ENCODE results near the gene VPS13D.

VPS13D gene

DNA sequence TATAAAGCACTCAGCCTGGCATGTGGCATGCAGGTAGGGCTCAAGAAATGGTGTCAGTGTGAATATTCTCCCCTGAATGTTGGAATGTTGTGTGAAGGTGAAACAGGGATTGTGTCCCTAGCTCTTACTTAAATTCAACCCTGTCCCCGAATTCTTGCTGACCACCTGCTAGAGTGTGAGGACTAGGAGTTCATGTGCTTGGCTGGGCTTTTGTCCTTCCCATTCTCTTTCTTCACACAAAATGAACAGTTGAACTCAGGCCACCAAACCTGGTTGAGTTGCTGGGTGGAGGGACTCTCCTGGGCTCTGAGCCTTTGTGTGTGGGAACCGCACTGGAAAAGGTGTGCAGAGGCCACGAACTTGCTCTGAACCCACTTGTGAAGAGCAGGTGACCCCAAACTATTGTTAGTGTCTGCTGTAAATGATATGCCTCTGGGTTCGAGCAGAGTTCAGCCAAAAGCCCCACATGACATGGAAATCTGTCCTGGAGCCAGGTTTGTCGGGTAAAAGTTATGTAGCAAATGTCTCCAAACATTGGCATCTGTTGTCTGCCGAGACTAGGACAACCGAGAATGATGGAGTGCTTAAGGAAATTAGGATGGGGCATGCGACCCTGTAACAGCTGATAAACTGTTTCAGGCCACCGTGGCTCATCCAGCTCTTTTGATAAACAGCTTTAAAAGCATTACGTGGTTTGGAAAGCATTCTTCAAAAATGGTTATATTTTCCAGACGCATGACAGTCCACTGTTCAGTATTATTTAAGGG, 243.9 kb downstream of the VPS13D start:
- DNase-seq = no peak

DNA sequence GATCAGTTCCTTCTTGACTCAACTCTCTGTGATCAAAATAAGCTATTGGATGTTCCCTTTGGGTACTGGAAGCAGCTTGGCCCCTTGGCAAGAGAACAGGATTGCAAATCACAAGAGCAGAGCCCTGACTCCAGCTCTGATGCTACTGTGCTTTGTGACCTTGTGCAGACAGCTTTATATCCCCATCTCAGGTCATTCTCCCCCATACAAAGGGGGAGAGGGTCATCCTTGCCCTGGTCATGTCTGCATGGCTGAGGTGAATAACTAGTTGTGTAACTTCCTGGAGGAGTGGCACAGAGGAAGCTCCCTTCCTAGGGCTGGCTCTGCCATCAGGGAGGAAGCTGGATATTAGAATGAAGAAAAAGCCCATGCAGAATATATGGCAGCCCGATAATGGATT, 245.3 kb downstream of the VPS13D start:
- no peak for DNase-seq

DNA sequence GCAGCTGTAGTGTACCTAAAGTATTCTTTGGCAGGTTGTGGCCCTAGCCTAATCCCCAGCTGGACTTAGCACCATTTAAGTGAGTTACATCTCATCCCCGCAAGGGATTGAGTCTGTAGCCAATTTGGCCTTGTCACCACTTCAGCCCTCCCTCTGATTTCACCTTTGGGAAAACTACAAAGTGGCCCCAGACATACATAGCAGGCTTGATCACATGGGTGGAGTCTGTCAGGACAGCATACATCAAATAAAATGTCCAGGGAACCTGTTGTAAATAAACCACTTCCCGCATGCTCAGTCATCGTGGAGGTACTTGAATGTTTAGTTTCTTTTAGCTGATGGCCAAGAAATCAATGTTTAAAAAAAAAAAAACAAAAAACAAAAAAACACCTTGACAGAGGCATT, 245.7 kb downstream of the VPS13D start:
- no peak for DNase-seq

DNA sequence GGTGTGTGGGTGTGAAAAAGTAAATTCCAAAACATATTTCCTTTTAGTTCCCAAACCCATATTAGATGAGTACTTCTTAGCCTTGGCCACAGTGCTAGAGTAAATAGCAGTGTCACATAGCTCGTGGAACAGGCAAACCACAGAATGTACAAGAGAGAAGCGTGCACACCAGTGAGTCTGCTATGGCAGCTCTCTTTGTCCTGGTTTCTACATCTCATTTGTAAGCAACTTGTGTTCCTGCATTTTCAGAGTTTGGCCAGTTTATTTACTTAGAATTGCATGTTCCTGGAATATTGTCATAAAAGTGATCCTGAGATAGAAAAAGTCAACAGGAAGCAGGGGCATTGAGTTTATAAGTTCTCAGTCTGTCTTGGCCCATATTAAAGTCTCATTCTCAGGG, 246.1 kb downstream of the VPS13D start:
- no peak for DNase-seq

DNA sequence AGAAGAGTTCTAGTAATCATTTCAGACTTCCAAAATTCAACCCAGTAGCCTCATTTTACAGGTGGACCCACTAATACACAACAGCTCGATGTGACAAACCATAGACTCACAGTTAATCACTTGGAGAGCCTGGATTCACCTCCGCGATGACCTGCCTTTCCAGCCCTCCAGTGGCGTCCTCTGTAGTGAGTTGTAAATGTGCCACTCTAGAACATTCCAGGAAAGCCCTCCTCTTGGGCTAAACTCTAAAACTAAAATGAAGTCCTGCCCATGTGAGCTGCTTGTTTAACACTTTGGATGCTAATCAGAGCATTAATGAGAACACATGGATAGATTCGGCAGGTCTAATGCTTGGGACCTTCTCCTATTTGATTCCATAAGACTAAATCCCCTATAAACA, 247.5 kb downstream of the VPS13D start:
- DNase-seq = no peak

DNA sequence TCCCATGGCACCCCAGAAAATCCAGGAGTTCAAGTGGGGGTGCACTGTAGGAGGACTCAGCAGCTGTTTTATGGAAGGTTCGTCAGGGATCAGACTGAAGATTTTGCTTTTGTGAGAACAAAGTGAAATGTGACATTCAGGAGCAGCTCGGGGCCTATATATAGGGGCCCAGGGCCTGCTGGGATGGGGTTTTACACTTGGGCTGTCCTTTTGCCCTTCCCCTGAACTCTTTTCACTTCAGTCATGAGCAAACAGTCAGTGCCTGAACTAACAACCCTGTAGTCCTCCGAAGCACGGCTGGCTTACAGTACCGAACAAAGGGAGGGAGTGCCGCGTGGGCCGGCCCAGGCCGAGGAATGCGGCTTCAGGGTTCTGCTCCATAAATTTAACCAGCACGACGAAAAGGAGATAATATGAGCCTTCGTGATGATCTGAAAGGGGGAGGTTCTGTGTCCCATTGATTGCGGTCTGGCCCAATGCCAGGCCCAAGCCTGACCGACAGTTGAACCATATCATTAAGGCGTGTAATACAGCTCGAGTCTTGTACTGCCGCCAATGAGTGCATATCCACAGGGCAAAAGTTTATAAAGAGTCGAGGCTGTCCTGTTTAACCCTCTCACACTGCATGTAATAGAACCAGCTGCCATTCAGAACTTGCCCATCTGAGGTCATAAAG, 248.2 kb downstream of the VPS13D start:
- DNase-seq = peak; percentile 82

DNA sequence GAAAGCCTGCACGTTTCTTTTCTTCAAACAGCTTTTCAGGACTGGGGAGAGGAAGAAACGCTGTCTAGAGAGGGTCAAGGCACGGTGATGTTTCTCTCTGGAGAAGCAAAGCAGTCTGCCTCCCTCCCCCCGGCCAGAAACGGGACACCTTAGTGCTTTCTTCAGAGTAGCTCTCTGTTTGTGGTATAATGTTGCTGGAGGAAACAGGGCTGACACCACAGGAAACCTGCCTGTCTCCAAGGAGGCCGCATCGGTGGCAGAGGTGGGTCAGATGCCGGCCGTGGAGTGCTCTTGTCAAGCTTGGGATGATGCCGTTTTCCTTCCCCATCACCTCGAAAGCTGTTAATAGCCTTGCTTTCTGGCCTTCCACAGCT, 248.8 kb downstream of the VPS13D start:
- DNase-seq = no peak

DNA sequence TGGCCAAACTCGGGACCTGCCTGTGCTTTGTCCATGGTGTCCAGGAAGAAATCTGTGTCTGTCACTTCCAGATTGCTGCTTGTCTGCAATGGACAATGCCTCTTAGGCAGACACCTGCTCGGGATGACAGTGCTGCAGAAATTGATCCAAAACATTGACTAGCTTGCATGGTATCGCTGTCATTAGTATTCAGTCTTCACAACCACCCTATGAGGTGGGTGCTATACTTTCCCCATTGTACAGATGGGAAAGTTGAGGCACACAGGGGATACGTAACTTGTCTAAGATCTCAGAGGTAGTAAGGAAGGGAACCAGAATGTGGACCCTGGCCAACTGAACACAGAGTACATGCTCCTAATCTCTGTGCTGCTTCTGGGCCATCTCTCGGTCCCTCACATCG, 249.5 kb downstream of the VPS13D start:
- no peak for DNase-seq

DNA sequence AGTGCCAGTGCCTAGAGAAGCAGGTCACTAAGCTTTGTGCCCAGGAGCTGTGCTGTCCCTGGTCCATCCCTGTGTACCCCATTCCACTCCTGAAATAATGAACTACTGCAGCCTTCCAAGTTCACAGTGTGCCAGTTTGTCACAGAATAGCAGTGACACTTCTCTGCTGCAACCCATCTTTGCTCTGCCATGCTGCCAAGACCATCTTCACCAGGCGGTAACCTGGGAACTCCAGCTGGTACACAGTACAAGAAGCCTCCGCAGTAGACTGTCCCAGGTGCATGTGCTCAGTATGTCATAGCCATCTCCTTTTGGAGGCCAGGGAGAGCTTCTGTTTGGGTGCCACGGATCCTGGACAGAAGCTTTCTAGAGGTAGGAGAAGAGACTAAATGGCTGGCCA, 250.2 kb downstream of the VPS13D start:
- DNase-seq = no peak

DNA sequence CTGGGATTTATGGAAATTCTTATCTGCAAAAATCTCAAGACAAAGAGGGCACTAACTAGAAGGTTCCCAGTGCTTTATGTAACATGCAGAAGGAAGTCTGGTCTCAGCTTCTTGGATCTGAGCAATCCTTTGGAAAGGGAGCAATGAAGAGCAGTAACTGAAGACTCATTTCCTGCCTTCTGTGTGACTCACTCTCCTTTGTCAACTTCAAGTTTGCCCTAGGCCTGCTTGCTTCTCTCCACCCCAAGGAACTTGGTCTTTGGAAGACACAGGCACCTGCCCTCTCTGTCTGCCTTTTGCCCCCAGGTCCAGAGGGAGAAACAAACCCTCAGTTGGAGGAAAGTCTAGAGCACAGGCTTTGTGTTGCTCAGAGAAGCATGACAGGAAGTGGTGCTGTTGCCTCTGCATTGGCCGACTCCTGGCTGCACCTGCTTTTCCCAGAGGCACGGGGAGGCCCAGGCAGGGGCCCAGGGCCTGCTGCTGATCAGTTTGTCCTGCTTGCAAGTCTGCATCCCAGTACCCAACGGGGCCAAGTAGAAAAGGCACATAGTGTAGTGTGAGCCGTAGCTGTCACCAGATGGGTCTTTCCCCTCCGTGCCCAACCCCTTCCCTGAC, 251.0 kb downstream of the VPS13D start:
- DNase-seq = no peak

DNA sequence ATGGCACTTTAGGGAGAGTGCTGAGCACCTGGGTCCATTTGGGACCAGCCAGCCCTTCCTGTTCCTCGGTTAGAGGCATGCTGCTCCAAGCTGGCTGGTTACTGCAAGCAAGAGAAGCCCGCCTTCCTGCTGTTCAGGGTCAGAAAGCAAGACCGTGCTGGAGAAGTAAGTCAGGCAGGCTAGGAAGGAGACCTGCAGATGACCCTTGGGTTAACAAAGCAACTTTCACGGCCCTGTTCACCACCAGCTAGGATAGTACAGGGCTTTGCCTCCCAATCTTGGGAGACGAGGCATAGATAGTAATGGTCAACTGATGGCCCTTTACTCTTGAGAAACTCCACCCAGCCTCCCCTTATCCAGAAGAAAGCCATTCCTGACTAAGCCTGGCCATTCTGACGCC, 252.1 kb downstream of the VPS13D start:
- no peak for DNase-seq

DNA sequence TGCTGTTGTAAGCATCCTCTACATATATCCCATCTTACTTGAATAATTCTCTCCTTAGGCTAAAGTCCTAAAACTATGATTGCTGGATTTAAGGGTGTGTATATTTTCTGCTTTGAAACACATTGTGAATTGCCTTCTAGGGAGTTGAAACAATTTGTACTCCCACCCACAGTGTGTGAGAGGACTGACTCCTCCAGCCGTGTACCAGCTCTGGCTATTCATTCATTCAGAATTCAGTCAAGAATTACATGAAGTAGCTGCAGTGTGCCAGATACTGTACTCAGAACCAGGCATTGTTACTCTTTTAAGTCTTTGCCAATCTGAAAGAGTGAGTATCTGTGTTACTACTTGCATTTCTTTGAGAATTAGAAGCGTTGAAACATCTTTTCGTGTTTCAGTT, 253.2 kb downstream of the VPS13D start:
- no peak for DNase-seq

DNA sequence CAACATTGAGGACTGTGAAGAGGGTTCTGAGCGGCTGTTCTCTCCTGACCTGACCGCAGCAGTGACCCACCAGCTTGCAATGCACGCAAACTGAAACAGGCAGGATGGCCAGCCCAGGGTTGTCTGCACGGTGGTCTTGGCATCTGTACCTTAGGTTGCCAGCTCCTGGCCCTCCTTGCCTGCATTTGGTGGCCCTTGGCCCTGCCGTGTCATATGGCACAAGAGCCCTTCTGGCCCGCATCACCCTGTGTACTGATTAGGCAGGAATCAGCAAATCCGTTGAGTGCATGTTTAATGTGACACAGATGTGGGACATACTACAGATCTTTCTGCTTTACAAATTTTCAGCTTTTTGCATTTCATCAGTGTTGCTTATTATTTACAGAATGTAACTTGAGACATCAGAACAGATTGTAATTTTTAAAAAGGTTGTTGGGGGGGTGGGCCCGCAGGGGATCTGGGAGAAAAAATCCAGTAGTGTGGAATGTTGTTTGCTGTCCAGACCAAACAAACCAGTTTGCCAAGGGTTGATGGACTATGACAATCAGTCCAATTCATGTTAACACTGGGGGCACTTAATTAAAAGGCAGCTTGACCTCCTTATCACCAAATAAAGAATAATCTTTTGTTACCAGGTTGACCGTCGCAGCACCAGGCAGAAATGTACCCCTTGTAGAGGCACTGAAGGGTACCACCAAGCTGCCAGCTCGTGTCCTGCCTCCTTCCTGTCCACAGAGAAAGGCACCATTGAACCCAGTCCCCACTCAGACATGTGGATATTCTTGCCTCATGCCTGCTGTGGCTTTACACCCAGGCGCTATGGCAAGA, 255.6 kb downstream of the VPS13D start:
- DNase-seq = no peak

DNA sequence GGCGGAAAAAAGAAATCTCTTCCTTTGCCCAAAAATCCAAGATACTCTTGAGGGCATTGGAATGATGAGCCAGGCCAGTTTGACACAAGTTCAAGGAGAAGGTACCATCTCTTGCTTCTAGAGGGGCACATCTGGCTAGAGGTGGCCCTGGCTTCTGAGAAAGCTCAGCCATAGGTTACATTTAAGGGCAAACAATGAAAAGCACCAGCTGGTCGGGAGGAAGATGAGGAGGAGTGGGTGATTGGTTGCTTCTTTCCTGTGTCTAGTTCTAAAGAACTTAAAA, 256.2 kb downstream of the VPS13D start:
- DNase-seq = no peak

DNA sequence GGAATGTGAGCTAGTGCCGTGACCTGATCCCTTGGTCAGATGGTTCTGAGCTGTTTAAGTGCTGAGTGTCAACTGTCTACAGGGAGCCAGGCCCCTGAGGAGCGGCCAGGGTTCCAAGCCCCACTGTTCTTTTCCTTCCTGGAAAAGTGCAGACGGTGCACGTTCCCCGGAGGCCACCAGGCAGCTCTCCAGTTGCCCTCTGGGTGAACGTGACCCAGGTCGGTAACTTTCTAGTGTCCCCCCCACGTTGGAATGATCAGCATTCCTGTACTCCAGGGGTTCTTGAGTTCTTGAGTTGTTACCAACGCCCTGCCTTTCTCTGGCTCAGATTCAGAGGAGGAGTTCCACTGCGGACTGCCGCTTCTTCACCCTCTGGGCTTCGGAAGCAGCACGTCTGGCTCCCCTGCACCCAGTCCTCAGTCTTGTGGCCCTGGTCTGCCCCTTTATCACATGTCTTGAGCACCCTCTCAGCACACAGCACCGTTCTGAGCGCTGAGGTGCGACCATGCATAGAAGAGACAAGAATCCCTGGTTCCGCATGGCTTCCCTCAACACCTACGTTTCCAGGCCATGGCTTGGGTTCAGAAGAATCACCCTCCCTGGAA, 256.7 kb downstream of the VPS13D start:
- no peak for DNase-seq

DNA sequence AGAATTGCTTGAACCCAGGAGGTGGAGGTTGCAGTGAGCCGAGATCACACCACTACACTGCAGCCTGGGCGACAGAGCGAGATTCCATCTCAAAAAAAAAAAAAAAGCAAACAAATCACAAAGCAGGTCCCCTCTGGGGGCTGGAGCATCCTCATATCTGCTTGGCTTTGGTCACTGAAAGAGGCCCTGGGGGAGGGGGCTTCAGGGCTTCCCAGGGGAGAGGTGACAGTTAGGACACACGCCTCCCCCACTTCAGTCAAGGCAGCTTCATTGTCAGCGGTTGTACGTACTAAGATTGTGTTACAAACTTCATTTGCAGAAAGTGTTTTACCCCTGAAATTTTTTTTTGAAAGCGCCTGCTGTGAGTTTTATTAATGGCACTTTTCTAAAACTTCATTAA, 257.7 kb downstream of the VPS13D start:
- DNase-seq = no peak

DNA sequence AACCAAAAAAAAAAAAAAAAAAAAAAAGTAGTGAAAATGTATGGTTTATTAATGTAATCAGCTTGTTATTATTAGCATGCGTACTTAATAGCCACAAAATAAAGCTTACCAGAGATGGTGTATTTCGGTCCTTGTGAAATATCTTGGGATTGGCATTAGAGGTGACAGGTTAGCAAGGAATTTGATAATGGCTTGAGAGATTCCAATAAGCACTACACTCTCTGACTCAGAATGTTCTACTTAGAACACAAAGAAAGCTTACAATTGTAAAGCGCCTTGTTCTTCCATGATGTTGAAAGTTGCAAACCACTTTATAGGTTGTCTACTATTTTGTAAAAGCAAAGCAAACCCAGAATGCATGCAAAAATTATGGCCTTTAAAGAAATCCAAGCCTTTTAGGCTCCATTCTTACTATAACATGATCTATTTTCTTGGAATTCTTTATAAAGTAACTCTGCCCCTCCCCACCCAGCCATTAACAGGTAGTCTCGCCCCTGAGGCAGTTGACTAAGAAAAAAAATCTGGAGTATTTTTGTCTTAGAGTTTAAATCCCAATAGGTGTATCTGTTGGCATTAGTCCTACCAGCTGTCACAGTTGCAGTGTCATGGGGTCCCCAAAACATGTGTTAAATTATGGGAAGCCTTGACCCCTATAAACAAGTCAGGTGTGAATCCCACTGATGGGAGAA, 259.0 kb downstream of the VPS13D start:
- no peak for DNase-seq

DNA sequence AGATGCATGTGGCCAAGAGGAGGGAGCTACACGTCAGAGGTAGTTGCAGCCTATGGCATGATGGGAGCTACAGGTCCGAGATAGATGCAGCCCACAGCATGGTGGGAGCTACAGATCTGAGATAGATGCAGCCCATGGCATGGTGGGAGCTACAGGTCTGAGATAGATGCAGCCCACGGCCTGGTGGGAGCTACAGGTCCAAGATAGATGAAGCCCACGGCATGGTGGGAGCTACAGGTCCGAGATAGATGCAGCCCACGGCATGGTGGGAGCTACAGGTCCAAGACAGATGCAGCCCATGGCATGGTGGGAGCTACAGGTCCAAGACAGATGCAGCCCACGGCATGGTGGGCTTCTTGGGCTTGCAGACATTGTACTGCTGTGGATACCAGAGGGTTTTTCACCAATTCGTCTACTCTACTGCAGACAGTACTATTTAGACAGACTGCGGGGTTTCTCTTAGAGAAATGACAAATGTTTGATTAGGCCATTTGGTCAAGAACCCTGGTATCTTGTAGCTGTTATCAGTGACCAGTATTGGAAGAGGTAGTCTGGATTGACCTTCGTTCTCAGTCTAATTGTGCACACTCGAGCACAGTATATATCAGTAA, 260.8 kb downstream of the VPS13D start:
- no peak for DNase-seq

DNA sequence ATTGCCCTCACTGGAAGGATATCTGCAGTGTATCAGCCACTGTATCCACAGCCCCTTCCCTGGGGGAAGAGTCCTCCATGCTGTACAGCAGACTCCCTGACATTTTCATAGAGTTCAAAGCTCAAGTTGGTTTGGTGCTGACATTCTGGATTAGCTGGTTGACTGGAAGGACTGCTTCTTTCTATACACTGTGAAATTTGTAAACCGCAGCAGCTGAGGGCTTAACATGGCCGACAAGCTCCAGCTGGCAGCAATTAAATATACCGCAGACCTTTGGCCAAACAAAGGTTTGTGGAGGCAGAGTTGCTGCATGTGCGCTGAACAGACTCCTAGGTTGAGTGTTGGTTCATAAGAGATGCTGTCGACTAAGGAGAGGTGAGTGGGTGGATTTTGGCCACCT, 261.8 kb downstream of the VPS13D start:
- no peak for DNase-seq

DNA sequence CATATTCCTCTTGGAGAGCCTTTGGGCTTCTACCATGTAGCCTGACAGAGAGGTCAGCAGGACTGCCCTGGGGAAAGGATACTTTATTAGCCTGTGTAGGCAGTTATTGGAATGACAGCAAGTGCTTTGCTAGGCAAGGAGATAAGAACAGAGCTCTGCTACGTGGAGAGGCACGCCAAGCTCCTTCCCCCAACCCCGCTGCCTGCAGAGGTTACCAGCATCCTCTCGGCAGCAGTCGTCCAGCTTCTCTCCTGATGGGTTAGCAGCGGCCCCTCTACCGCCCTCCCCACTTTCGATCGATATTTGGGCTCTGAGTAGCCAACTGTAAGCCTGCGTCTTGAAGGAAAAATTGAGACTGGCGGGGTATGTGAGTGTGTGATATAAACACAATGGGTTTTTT, 265.9 kb downstream of the VPS13D start:
- DNase-seq = no peak

DNA sequence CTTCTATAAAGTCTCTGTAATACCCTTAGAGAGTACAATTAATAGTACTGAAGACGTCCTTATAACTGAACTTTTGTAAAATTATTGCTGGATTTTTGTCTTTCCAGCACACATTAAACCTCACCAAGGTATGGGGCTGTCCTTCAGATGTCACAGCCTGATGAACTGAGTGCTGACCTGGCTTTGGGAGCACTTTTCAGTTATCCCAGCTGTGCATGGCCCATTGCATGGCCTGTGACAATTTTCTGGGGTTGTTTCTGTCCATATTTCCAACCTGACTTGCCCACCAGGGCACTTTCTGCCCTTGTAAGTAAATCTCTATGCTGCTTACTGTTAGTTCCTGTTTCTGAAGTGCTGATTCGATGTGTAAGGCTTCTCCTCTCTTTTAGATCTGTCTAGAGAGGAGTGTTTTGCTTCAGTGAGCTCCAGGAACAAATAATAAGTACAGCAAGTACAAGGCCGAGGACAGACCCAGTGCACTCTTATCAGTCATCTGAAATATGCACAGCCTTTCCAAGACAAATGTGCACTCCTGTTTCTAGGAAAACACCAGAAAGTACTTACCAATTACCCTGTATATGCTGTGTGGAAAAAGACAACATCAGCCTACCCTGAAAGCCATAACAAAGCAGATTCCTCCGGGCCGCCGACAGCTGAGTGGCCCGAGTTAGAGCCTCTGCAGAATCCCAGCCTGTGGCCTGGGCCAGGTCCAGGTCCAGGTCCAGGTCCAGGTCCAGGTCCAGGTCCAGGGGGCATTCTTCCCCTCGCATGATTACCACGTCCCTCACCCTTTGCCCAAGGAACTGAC, 266.5 kb downstream of the VPS13D start:
- no peak for DNase-seq
